ENCODE measurements around the gene PNRC1.

The PNRC1 gene

GRCh38 chr6:89068695-89069094 lies 11.9 kb upstream of the PNRC1 start:
- TF ChIP-seq CTCF (IDR thresholded peaks at IDR 0.05; ENCODE audit: control insufficient read depth, insufficient read depth, low read depth, low read length, missing control alignments), result no peak
- no peak for DNase-seq (ENCODE audit: low read depth)
- no peak overlapping the region for H3K4me3 ChIP-seq (ENCODE audit: control insufficient read depth, low read depth, low read length)

DNA sequence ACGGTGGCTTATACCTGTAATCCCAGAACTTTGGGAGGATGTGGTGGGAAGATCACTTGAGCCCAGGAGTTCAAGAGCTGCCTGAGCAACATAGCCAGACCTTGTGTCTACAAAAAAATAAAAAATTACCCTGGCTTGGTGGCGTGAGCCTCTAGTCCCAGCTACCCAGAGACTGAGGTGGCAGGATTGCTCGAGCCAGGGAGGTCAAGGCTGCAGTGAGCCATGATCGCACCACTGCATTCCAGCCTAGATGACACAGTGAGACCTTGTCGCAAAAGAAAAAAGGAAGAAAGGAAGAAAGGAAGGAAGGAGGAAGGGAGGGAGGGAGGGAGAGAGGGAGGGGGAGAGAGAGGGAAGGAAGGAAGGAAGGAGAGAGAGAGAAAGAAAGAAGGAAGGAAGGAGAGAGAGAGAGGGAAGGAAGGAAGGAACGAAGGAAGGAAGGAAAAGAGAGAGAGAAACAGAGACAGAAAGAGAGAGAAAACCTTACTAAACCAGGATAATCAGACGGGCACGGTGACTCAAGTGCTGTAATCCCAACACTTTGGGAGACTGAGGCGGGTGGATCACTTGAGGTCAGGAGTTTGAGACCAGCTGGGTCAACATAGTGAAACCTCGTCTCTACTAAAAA lies 10.9 kb upstream of the PNRC1 start:
- no peak for DNase-seq (ENCODE audit: low read depth)
- no peak overlapping the region for H3K4me3 ChIP-seq (ENCODE audit: control insufficient read depth, low read depth, low read length)
- TF ChIP-seq CTCF (IDR thresholded peaks at IDR 0.05; ENCODE audit: control insufficient read depth, insufficient read depth, low read depth, low read length, missing control alignments), result no peak

DNA sequence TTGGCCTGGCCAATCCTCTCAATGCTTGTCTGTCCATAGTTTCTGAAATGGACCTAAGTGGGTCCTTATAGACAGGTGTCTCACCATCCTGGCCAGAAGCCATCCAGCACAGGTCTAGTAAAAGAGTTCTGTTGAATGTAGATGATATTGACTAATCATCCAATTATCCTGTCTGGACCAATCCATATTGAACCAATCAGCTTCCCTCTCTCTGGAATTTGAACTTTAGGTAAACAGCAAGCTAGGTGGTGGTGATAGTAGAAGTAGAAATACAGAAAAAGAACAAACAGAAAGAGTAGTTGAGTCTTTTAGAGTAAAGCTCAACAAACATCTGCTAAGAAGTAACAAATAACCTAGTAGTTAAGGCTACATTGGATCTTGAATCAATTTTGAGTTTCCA lies 9.5 kb upstream of the PNRC1 start:
- DNase-seq (ENCODE audit: low read depth), result no peak
- H3K4me3 ChIP-seq (ENCODE audit: control insufficient read depth, low read depth, low read length), result no peak overlapping the region
- TF ChIP-seq CTCF (IDR thresholded peaks at IDR 0.05; ENCODE audit: control insufficient read depth, insufficient read depth, low read depth, low read length, missing control alignments), result no peak

GRCh38 chr6:89073014-89073620 lies 7.4 kb upstream of the PNRC1 start:
- no peak for TF ChIP-seq CTCF (IDR thresholded peaks at IDR 0.05; ENCODE audit: control insufficient read depth, insufficient read depth, low read depth, low read length, missing control alignments)
- no peak for DNase-seq (ENCODE audit: low read depth)
- no peak overlapping the region for H3K4me3 ChIP-seq (ENCODE audit: control insufficient read depth, low read depth, low read length)

DNA sequence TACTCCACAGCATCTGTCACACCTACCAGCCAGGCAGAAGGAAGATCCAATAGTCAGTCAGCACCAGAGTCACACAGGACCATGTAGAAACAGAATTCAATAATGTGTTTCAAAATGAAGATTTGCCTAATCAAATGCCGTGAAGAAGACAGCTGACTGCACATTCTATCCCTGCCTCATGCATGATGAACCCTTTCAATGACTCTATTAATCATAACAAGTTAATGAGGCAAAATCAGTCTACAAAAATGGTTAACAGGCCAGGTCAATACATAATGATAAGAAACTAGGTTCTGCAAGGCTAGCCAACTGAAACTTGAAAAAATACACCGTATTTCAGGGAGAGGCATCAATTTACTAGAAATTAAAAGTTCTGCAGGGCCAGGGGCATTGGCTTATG lies 6.7 kb upstream of the PNRC1 start:
- no peak for DNase-seq (ENCODE audit: low read depth)

GRCh38 chr6:89079511-89080234 lies 878 bp upstream of the PNRC1 start:
- no peak for TF ChIP-seq CTCF (IDR thresholded peaks at IDR 0.05; ENCODE audit: control insufficient read depth, insufficient read depth, low read depth, low read length, missing control alignments)
- peak overlapping the region; percentile 73 for H3K4me3 ChIP-seq (ENCODE audit: control insufficient read depth, low read depth, low read length)
- DNase-seq (ENCODE audit: low read depth), result peak; percentile 29

More for the DNA sequence above, 6.7 kb upstream of the PNRC1 start:
- no peak overlapping the region for H3K4me3 ChIP-seq (ENCODE audit: control insufficient read depth, low read depth, low read length)
- no peak for TF ChIP-seq CTCF (IDR thresholded peaks at IDR 0.05; ENCODE audit: control insufficient read depth, insufficient read depth, low read depth, low read length, missing control alignments)

Measured in AG09309 (cell line).